NCI-H2227 treated with DMSO at 0.1 percent for 48 hours (cell line): ENCODE results near the gene RPP30.
"Not testable (repeated sequence)": the region's sequence is repeated elsewhere in the genome, so short reads cannot be mapped to it uniquely, and the experiment has no call there.

Source experiments
- DNase-seq: peaks from one replicate; lab custom pipeline; 2025; lab: John Stamatoyannopoulos, UW

The RPP30 gene

DNA sequence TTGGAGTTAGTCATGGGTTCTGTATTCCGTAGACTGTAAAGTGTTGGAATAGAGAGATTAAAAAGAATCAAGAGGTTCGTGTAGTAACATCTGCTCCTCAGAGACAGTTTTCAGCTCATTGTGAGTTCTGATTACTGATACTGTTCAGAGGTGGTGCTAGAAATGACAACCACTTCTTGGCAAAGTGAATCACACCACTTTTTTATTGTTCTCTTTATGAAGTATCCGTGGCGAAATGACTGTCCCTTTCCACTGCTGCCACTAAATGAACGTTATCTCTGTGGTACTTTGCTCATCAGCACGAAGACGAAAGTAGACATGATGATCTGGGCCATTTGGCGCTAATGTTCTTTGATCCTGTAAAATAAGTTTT is 860 bp downstream of the RPP30 start:
- DNase-seq, result no peak

DNA sequence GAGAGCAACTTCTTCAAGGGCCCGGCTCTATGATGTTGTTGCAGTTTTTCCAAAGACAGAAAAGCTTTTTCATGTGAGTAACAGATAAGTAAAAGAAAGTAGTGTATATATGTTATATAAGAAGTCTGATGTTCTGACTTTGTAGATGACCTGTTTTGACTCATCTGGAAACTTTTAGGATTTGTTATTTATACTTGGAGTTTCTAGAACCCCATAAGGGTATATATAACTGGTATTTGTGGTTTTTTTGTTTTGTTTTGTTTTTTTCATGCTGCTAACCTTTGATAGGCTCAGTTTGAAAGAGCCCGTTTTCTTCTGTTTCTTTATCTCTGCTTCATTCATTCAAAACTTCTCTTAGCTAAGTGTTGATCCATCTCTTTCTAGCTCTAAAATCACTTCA is 7.3 kb downstream of the RPP30 start:
- DNase-seq, result no peak

DNA sequence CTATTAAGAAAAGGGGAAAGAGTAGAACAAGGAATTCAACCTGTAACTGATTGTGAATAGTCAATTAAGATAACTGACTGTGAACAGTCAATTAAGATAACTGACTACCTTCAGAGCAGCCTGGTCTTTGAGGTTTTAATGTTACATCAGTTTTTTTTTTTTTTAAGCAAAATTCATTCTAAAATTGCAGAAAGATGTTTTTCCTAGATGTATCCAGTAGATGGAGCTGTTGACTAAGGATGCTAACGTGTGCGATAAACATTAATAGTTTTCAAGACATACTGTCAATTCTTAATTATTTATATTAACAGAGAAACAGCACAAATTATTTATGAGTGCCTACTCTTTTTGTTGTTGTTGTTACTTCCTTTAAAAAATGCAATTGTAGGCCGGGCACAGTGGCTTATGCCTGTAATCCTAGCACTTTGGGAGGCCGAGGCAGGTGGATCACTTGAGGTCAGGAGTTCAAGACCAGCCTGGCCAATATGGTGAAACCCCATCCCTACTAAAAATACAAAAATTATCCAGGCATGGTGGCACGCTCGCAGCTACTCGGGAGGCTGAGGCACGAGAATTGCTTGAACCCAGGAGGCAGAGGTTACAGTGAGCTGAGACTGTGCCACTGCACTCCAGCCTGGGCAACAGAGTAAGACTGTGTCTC is 8.4 kb downstream of the RPP30 start:
- DNase-seq, result peak; percentile 43

DNA sequence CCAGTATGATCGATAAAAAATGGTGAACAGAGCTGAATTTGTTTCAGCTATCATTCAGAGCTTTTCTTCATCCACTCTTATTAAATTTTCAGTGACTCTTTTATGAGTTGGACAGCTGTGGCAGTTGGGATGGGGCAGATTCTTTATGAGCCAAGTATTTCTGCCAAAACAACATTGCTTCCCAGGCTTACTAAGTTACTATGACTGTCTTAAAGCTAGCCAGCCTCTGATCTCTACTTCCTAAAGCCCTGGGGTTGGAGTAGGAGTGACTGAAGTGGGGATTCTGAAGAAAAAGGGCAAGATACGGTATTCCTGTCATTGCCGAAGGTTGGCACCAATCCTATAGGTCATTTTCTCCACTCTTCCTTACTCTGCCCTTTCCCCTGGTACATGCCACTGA is 12.7 kb downstream of the RPP30 start:
- no peak for DNase-seq

DNA sequence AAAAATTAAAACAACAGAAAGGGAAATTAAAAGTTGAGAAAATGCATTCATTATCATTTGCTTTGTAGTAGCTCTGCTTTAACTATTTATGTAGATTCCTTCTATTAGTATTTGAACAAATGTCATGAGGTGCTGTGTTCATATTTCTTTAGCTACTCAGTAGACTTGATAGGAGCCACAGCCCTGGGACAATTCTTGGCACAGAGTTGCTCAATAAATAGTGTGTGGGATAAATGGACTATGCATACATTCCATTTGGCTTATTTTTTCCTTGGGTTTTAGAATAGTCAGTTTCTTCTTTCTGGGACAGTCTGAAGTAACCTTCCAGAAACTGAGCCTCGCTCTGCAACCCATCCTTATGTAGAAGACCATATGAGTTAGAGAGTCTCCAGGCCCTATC is 13.4 kb downstream of the RPP30 start:
- DNase-seq, result no peak

DNA sequence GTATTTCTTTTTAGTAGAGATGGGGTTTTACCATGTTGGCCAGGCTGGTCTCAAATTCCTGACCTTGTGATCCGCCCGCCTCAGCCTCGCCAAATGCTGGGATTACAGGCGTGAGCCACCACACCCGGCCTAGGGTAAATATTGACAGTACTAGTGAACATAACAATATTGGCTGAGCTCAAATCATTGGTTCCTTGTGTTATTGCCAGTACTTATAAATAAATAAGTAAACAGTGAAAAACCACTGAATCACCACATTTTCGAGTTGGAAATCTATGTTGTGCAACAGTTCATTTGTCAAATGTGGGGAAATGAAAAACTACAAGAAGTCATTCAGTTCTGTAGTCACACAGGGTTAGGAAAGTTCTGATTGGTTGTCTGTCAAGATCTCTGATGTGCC is 15.8 kb downstream of the RPP30 start:
- DNase-seq, result no peak

DNA sequence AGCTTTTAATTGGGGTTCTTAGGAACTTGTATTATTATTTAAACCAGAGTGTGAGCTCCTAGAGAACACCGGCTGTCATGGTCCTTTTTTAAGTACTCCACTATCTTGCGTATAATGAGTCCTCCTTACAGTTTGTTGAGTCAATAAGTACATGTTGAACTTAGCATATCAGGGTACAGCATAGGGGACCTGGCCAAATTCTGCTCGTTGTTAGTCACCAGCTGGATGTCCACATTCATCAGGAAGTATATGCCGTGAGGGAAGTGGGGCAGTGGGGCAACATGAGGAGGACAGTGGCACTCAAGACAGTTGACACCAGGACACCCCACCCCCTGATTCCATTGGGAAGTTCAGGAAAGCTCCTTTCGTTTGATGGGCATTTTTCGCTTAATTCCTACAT is 16.6 kb downstream of the RPP30 start:
- no peak for DNase-seq

DNA sequence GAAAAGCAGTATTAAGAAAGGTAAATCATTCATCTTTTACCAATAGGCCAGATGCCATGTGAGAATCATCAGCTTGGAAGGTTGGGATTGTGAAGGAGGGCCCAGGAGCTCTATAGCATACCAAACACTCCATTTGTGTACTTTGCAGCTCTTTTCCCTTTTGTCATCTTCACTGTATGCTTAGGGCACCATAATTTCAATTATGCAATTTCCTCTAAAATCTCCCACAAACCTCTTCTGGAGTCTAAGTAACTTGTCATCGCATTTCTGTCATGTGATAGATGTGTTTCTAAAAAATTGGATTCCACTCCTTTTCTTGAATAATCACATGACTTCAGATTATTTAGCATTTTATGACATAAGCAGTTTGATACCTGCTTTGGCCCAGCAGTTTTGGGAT is 17.9 kb downstream of the RPP30 start:
- DNase-seq, result no peak

DNA sequence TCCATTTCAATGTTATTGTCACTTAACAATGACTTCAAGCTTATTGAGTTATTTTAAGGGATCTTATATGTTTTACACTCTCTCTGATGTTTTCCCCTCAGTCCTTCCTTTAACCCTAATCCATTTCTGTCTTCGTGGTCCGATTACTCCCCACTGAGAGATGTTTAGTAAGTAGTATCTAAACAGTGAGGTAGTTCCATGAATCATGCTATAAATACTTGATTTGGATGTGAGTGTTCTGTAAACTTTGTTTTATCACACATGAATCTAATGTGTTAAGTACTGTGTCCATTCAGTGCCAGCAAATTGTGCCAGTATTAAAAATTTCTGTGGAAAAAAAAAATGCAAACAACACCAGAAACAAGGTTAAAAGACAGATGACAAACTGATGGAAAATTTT is 18.6 kb downstream of the RPP30 start:
- no peak for DNase-seq

DNA sequence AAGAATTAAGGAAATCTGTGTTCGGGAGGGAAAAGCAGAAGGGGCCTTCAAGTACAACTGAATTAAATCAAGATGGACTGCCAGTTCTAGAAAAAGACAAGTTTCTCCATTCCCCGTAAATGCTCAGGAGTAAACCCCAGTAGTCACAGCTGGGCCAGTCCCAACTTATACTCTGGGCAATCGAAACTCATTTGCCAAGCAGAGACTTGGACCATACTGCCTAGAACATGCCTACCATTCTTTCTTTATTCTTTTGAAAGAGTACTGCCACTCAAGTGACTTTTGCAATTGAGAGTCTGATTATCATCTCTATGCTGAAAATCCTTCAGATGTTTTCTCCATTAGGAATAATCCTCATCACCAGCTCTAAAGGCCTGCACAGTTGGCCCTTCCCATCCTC is 21.4 kb downstream of the RPP30 start:
- no peak for DNase-seq

DNA sequence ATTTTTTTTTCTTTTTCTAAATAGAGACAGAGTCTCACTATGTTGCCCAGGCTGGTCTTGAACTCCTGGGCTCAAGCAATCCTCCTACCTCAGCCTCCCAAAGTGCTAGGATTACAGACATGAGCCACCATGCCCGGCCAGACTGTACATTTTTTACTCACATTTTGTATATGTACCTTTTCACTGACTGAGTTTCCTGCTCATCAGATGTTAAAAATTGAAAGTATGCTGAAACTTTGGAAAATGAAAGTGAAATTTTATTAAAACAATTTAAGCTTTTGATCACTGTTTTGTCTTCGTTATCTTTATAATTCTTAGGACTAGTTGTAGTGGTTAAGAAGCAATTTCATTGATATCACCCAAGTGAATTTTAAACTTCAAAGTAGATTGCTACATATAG is 25.1 kb downstream of the RPP30 start:
- not testable (repeated sequence) for DNase-seq

DNA sequence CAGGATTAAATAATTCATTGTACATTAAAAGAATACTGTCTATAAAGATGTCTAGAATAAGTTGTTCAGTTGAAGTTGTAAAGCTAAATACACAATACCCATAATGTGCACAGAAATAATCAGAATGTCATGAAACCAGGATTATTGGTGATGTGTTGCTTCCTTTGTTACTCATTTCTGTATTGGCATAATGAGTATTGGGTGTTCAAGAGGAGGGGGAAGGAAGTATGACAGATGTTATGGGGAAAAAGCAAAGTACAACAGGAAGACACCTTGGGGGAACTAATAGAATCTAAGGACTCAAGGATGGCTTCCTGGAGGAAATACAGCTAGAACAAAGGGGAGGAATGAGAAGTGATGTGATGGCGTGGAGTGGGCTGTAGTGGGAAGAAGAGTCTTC is 34.2 kb downstream of the RPP30 start:
- DNase-seq, result no peak

DNA sequence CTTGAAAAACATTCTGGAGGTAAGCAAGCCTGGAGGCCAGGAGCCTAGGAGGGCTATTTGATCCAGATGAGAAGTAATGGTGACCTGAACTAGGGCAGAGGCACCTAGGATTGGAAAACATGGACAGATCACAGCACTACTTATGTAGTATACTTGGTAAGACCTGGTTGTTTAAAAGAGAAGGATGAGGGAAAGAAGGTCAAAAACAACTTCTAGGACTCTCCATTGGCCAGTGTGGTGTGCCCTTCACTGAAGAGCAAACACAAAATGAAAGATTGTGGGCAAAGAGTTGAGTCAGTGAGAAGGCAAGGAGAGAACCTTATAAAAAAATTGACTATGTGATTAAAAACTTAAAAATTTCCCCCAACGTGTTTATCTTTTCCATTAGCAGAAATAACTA is 34.8 kb downstream of the RPP30 start:
- no peak for DNase-seq

DNA sequence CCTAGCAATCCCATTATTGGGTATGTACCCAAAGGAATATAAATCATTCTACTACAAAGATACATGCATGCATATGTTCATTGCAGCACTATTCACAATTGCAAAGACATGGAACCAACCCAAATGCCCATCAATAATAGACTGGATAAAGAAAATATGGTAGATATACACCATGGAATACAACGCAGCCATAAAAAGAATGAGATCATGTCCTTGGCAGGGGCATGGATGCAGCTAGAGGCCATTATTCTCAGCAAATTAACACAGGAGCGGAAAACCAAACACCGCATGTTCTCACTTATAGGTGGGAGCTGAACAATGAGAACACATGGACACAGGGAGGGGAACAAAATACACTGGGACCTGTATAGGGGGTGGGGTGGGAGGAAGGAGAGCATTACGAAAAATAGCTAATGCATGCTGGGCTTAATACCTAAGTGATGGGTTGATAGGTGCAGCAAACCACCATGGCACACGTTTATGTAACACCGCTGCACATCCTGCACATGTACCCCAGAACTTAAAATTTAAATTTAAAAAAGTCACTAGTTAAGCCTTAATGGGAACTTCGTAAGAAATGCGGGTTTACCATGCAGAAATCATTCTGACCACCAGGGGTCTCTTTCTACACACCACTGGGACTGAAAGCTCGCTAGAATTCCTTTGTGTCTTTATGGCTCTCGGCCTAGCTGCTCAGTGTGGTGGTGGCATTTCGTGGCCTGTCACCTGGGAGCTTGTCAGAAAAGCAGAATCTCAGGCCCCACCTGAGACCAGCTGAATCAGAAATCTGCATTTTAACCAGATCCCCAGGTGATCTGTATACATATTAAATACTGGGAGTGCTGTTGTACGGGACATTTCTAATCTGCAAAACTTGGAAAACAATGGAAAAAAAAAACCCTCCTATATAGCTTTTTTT is 39.6 kb downstream of the RPP30 start:
- DNase-seq, result peak; percentile 14

DNA sequence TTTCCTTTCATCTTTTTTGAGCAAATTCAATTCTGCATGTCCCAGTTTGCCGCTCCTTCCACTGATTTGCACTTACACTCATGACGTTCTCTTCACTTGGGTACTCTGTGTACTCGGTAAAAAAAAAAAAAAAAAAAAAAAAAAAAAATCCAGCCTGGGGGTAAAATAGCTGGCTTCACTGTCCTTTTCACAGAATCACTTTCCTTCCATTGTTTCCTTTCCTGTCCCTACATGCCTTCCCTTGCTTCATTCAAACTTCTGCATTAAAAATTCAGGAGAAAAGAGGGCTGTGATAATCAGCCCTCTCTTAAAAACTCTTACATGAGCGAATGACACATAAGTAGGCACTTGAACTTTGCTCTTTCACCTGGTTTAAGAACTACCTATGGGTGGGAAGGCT is 40.4 kb downstream of the RPP30 start:
- DNase-seq, result no peak

DNA sequence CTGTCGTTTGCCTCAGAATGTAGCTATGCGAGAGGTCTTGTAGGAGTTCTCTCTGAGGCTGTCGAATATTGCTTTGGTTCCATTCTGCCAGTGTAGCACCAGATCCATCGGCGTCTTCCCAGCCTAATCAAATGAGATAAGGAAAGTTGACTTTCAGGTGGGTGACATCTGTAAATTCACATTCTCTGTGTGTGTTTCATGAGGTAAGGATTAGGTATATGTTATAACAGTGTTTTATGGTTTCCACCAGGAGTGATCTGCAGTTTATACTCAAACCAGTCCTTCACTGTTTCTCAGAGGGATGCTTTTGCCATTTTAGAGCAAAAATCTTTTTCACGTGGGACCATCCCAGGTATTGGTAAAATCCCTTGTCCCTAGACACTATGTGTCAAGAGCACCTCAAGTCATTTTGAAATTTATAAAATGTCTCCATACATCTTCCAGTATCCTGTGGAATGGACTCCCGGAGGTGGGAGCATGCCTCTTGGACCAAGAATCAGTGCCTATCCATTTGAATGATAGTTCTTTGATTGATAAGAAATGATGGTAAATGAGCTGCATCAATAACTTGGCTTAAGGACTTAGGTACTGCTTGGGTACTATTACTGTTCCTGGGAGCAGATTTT is 41.2 kb downstream of the RPP30 start:
- DNase-seq, result no peak

DNA sequence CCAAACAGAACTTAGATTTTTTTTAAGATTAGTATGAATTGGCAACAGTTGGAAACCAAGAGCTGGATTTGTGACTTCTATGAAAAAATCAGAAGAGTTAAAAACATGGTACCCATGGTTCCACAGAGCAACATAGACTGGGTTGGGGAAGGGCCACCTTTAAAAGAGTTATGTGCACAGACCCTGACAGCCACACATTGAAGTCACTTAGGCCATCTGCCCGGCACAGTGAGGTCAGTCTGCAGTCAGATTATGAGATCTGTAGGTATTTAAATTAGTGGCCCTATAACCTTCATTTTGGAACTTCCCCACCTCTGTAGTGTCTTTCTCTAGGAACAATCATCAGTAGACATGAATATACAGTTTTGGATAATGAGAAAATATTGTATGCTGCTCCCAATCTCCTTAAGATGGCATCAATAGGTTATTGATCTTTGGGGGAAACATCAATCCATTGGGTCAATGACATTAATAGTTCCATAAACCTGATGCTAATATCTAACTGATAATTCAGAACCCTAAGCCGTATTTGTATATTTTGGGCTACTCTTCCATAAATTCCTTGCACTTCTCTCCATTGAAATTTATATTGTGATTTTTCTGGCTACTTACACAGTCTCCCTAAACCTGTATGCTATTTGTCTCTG is 42.1 kb downstream of the RPP30 start:
- no peak for DNase-seq

DNA sequence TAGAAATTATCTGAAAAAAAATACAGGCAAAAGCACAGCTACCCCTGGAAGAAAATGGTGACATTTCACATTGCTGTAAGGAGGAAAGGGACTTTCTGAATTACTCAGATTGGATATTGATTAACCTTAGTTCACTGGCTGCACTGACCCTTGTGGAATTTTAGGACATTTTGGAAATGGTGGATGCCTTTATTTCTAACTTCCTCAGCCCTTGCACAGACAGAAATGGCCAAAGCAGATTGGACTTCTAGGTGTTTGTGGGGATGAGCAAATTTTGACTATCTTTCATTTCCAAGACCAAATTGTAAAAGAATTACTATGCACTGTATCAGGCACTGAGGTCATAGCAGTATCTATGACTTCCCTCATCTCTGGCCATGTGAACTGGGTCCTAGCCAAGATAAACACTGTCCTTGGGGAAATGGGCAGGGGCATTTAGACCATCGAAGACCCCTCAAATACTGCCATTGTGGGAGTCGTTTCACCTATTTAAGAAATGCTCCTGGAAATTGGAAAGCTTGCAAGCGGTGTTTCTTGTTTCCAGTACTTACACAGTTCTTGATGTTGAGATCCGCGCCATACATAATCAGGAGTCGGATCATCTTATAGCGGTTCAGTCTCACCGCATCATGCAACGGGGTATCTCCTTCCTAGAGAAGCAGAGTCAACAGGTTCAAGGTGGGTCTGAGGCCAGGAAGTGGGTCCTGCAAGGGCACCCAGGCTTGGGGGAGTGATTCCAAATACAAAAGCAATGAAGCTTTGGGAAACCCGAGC is 43.4 kb downstream of the RPP30 start:
- DNase-seq, result no peak

DNA sequence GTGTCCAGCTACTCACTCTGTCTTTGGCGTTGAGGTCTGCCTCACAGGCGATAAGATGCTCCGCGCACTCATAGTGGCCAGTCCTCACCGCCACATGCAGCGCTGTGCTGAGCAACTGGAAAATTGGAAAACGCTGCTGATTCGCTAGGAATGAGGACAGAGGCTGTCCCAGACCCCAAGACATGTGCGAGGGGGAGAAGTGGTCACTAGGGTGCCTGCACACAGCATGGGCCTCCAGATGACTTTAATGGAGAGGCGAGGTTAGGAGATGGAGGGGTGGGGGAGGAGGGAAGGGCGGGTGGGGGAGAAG is 43.9 kb downstream of the RPP30 start:
- no peak for DNase-seq

DNA sequence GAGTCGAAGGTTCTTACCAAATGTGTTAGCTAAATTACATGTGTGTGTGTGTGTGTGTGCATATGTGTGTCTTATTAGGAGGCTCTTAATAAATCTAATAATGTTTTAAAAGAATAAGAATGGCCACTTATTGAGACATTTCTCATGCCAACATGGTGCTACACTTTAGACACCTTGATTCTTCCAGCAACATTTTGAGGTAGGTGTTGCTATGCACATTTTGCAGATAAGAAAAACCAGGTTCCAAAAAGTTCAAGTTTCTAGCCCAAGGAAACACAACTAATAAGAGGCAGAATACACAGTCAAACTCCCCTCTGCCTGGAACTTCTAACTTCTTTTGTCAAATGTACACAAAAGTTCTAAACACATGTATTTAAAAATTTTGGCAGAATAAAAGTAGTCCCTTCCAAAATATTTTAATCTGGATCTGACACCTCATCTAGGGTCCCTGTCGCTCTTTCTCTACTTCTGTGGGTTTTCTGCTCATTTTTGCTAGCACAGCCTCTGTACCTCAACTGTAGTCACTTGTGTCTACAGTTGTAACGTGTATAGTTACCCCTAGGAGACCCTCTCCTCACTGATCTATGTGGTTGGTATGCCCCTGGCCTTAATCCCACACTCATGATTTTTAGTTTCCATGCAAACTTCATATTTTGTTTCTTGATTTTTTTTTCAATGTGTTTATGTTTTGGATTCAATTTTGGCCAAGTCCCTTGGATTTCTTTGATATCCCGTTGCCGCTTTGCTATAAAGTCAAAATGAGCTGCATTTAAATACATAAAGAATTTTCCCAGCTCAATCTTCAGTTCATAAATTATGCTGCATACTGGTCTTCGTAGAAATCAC is 44.8 kb downstream of the RPP30 start:
- no peak for DNase-seq
